ENCODE results near the gene CCDC12. TPM values are rescaled to one million over a fixed set of nuclear protein-coding genes. Genes with fewer than 3 reads are reported as not detected.
A peak's percentile ranks its signal among the peaks of the same experiment; 100 is the strongest.

The CCDC12 gene
- total RNA-seq, 6 experiments from 2014 or later, result 14.6 to 24.2 (median 17.0) TPM

DNA sequence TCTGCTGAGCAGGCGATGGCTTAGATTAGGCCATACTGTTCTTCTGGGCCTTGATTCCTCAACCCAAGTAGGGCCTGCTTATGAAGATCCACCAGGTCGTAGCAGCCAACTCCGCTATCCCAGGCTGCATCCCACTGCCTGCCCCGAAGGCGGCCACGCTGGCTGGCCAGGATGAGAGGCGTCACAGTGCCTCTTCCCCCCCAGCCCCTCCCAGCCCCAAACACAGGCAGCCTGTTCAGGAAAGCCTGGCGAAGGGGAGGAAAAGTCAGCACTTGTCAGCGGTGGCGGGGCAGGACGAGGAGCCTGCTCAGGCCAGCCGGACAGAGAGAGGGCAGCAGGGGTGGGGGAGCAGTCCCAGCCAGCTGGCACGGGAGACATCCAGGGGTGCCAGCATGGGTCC, 87.8 kb downstream of the CCDC12 start:
- no peak overlapping the region for H3K4me3 ChIP-seq
- H3K27ac ChIP-seq, result no peak overlapping the region
- no peaks in the 10 kb centered on the region for H3K9me3 ChIP-seq
- no peaks in the 10 kb centered on the region for H3K36me3 ChIP-seq
- DNase-seq, result no peak
- no peak for TF ChIP-seq POLR2A (IDR thresholded peaks at IDR 0.05)
- TF ChIP-seq, protein P1, sequence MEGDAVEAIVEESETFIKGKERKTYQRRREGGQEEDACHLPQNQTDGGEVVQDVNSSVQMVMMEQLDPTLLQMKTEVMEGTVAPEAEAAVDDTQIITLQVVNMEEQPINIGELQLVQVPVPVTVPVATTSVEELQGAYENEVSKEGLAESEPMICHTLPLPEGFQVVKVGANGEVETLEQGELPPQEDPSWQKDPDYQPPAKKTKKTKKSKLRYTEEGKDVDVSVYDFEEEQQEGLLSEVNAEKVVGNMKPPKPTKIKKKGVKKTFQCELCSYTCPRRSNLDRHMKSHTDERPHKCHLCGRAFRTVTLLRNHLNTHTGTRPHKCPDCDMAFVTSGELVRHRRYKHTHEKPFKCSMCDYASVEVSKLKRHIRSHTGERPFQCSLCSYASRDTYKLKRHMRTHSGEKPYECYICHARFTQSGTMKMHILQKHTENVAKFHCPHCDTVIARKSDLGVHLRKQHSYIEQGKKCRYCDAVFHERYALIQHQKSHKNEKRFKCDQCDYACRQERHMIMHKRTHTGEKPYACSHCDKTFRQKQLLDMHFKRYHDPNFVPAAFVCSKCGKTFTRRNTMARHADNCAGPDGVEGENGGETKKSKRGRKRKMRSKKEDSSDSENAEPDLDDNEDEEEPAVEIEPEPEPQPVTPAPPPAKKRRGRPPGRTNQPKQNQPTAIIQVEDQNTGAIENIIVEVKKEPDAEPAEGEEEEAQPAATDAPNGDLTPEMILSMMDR (IDR thresholded peaks at IDR 0.05), result no peak
- intact Hi-C loops (cut with DNase I), result no loop called here
- no peaks in the 10 kb centered on the region for H3K27me3 ChIP-seq
- ATAC-seq, result no peak
- WGBS (ENCODE audit: insufficient coverage, low coverage, low lambda C conversion rate, missing lambda C conversion rate), result 79% methylated on average over 5 of the region's 13 CpGs
- peaks cover 0 to 6% (median 2%) of the 10 kb centered on the region in 4 donors for H3K4me1 ChIP-seq

DNA sequence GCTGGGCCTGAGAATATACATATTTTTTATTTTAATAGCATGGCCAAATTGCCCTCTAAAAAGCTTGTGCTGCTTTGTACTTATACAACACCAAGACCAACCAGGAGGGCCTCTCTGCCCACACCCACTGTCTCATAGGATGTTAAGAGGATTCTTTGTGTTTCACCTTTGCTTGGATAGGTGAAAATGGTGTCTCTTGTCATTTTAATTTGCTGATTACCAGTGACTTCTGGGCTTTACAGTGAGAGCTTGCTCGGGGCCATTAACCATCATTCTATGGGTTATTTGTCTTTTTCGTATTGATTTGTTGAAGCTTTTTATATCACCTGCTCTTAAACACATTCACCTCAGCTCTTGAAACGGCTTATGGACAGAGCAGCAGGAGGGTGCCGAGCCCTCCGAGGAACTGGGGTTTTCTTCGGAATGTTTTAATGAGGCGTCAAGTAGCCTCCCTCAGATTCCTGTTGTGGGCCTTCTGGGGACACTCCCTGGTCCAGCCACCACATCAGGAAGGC, 88.5 kb downstream of the CCDC12 start:
- WGBS (ENCODE audit: insufficient coverage, low coverage, low lambda C conversion rate, missing lambda C conversion rate), result 59% methylated on average over 7 of the region's 7 CpGs
- H3K36me3 ChIP-seq, result no peaks in the 10 kb centered on the region
- ATAC-seq, result no peak
- H3K4me3 ChIP-seq, result no peak overlapping the region
- peaks cover 0 to 6% (median 2%) of the 10 kb centered on the region in 4 donors for H3K4me1 ChIP-seq
- H3K27ac ChIP-seq, result no peak overlapping the region
- intact Hi-C loops (cut with DNase I), result no loop called here
- no peak for TF ChIP-seq POLR2A (IDR thresholded peaks at IDR 0.05)
- TF ChIP-seq, protein P1 (IDR thresholded peaks at IDR 0.05), result no peak
- H3K9me3 ChIP-seq, result no peaks in the 10 kb centered on the region
- no peaks in the 10 kb centered on the region for H3K27me3 ChIP-seq
- no peak for DNase-seq

DNA sequence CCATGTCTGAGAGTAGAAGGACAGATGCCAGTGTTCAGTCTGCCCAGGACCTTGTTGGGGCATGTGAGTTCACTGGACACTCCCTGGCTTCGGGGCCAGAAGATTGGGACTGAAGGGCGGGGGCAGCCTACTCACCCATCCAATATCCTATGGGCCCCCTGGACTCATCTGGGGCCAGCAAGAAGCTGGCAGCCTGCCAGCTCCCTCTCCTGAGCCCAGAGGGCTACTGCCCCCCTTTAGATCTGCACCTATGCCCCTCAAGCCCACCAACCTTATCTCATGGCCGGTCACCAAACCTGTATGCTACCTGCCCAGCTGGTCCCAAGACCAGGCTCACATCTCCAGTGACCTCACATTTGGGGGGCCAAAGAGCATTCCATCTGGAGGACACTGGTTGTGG, 90.9 kb downstream of the CCDC12 start:
- H3K27ac ChIP-seq, result no peak overlapping the region
- intact Hi-C loops (cut with DNase I), result no loop called here
- H3K9me3 ChIP-seq, result no peaks in the 10 kb centered on the region
- DNase-seq (no peak), ATAC-seq (no peak)
- no CpG with 5 or more reads among the region's 3 CpGs for WGBS (ENCODE audit: insufficient coverage, low coverage, low lambda C conversion rate, missing lambda C conversion rate)
- H3K36me3 ChIP-seq, result no peaks in the 10 kb centered on the region
- peaks cover 0 to 16% (median 0%) of the 10 kb centered on the region in 4 donors for H3K4me1 ChIP-seq
- no peak overlapping the region for H3K4me3 ChIP-seq
- H3K27me3 ChIP-seq, result no peaks in the 10 kb centered on the region
- TF ChIP-seq POLR2A (IDR thresholded peaks at IDR 0.05), result no peak
- TF ChIP-seq, protein P1 (IDR thresholded peaks at IDR 0.05), result no peak

DNA sequence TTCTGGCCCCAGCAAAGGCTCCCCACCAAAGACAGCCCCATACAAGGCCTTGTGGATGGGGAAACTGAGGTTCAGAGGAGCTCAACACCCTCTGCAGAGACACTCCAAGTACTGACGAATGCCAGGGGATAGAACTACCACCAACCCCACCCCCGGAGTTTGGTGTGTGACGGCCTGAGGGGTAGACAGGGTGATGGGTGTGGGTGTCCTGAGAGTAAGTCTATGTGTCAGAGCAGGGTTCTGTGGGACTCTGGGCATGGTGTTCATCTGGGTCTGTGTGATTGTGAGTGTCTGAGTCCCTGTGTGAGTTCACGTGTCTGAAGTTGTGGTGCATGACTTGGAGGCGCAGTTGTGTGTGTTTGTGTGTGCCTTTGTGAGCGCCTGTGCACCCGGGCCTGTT, 91.6 kb downstream of the CCDC12 start:
- DNase-seq (no peak), ATAC-seq (no peak)
- peaks cover 0 to 16% (median 0%) of the 10 kb centered on the region in 4 donors for H3K4me1 ChIP-seq
- H3K4me3 ChIP-seq, result peak overlapping the region in 1 of 3 donors; percentile 40
- WGBS (ENCODE audit: insufficient coverage, low coverage, low lambda C conversion rate, missing lambda C conversion rate), result 53% methylated on average over 4 of the region's 7 CpGs
- no peak overlapping the region for H3K27ac ChIP-seq
- TF ChIP-seq, protein P1 (IDR thresholded peaks at IDR 0.05), result no peak
- no peak for TF ChIP-seq POLR2A (IDR thresholded peaks at IDR 0.05)
- intact Hi-C loops (cut with DNase I), result no loop called here
- H3K9me3 ChIP-seq, result no peaks in the 10 kb centered on the region
- no peaks in the 10 kb centered on the region for H3K27me3 ChIP-seq
- no peaks in the 10 kb centered on the region for H3K36me3 ChIP-seq

DNA sequence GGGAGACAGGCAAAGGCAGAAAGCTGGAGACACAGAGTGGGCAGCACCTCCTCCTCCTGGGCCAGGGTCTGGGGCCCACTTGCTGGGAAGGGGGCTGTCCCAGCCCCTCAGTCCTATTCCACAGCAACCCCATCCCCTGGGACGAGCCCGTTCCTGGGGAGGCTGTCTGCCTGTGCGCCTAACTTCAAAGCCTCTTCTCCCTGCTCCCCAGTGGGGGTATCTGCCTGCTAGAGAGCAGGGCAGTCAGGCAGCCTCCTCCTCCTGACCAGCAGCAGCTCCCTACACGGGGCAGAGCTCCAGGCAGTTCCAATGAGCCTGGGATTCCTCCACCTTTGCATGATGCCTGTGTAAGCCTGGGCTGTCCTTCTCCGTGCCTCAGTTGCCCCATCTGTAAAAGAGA, 92.1 kb downstream of the CCDC12 start:
- ATAC-seq (no peak), DNase-seq (no peak)
- no peaks in the 10 kb centered on the region for H3K27me3 ChIP-seq
- TF ChIP-seq POLR2A (IDR thresholded peaks at IDR 0.05), result no peak
- TF ChIP-seq, protein P1 (IDR thresholded peaks at IDR 0.05), result no peak
- intact Hi-C loops (cut with DNase I), result no loop called here
- H3K4me3 ChIP-seq, result peak overlapping the region in 2 of 3 donors; percentile 40 to 46
- WGBS (ENCODE audit: insufficient coverage, low coverage, low lambda C conversion rate, missing lambda C conversion rate), result no CpG with 5 or more reads among the region's 5 CpGs
- H3K36me3 ChIP-seq, result no peaks in the 10 kb centered on the region
- H3K4me1 ChIP-seq, result peaks cover 0 to 16% (median 0%) of the 10 kb centered on the region in 4 donors
- no peaks in the 10 kb centered on the region for H3K9me3 ChIP-seq
- H3K27ac ChIP-seq, result no peak overlapping the region
